Measurements from ENCODE around the gene GPRIN1.
"Not testable (repeated sequence)": the region's sequence is repeated elsewhere in the genome, so short reads cannot be mapped to it uniquely, and the experiment has no call there.

The GPRIN1 gene

GRCh38 chr5:176597417-176598389, 12.3 kb downstream of the GPRIN1 start:
- no peak for DNase-seq (ENCODE audit: low read depth, low spot score)

- DNase-seq (ENCODE audit: low read depth, low spot score), result no peak
Observed at GRCh38 chr5:176596689-176597416, 13.1 kb downstream of the GPRIN1 start.

- no peak for DNase-seq (ENCODE audit: low read depth, low spot score)
Observed at GRCh38 chr5:176596069-176596644, 13.8 kb downstream of the GPRIN1 start.

- DNase-seq (ENCODE audit: low read depth, low spot score), result no peak
Observed at GRCh38 chr5:176595386-176595943, 14.5 kb downstream of the GPRIN1 start.

- no peak for DNase-seq (ENCODE audit: low read depth, low spot score)
Observed at GRCh38 chr5:176594554-176594953, 15.4 kb downstream of the GPRIN1 start.

DNA sequence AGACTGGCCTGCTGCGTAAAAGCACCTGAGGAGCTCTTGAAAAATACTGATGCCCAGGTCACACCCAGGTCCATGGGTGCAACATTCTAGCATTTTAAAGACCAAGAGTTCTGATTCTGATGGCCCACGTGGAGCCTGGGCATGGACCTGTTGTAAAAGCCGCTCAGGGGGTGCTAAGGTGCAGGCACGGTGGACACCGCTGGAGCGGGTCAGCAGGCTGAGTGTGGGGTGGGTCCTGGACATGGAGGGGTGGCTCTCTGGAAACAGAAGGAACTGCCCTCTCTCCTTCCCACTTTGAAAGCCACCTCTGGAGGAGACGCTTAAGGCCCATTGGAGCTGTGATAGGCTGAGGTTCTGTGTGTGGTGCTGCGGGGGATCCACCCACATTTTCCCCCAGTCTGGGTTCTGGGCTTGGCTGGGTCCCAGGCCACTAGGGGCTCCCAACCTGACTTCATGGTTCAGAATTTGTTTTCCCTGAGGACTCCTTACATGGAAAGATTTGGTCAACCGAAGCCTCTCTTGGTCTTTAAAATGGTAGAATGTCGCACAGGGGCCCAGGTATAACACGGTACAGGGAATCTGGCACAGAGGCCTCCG, 16.6 kb downstream of the GPRIN1 start:
- no peak for DNase-seq (ENCODE audit: low read depth, low spot score)

GRCh38 chr5:176592573-176592972, 17.4 kb downstream of the GPRIN1 start:
- DNase-seq (ENCODE audit: low read depth, low spot score), result no peak

DNA sequence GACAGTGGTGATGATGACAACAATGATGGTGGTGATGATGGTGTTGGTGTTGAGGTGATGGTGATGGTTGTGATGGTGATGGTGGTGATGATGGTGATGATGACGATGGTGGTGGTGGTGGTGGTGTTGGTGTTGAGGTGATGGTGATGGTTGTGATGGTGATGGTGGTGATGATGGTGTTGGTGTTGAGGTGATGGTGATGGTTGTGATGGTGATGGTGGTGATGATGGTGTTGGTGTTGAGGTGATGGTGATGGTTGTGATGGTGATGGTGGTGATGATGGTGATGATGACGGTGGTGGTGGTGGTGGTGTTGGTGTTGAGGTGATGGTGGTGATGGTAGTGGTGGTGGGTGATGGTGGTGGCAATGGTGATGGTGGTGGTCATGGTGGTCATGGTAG, 18.3 kb downstream of the GPRIN1 start:
- not testable (repeated sequence) for DNase-seq (ENCODE audit: low read depth, low spot score)

- DNase-seq (ENCODE audit: low read depth, low spot score), result no peak
Observed at GRCh38 chr5:176590035-176590717, 19.8 kb downstream of the GPRIN1 start.

- DNase-seq (ENCODE audit: low read depth, low spot score), result no peak
Observed at GRCh38 chr5:176589039-176589769, 20.8 kb downstream of the GPRIN1 start.

DNA sequence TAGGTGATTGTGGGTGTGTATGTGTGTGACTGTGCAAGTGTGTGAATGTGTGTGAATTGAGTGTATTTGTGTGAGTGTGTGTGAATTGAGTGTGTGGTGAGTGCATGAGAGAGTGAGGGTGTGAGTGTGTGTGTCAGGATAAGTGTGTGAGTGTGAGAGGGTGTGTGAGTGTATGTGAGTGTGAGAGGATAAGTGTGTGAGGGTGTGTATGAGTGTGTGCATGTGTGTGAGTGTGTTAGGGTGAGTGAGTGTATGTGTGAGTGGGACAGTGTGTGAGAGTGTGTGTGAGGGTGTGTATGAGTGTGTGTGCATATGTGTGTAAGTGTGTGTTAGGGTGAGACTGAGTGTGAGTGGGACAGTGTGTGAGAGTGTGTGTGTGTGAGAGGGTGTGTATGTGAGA, 21.7 kb downstream of the GPRIN1 start:
- DNase-seq (ENCODE audit: low read depth, low spot score), result no peak

GRCh38 chr5:176587398-176587797, 22.6 kb downstream of the GPRIN1 start:
- DNase-seq (ENCODE audit: low read depth, low spot score), result no peak

DNA sequence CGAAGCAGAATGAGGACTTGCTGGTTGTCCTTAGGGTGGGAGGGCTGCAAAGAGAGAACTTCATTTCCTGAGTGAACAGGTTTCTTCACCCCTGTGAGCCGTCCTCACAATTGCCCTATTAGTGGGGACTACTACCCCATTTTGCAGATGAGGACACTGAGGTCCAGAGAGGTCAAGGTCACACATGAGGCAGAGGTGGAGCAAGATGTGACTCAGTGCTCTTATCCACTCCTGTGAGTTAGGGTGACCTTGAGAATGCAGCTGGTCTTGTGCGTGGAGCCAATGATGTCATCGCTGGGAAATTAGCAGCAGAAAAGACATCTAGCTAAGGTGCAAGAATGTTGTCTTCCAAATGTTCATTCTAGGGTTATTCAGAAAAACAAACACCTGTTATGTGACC, 26.9 kb downstream of the GPRIN1 start:
- no peak for DNase-seq (ENCODE audit: low read depth, low spot score)

DNA sequence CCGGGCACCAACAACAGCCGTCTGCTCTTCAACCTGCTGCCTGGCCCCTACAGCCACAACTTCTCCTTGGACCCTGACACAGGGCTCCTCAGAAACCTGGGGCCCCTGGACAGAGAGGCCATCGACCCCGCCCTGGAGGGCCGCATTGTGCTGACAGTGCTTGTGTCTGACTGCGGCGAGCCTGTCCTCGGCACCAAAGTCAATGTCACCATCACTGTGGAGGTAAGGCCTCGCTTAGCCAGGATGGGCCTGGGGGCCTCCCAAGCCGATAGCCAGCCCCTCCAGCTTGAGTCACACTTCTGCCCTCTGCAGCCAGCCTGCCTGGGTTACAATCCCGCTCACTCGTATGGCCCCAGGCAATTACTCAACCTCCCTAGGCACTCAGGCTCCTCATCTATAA, 28.6 kb downstream of the GPRIN1 start:
- no peak for DNase-seq (ENCODE audit: low read depth, low spot score)

- DNase-seq (ENCODE audit: low read depth, low spot score), result no peak
Observed at GRCh38 chr5:176579323-176579722, 30.6 kb downstream of the GPRIN1 start.

GRCh38 chr5:176578391-176578808, 31.6 kb downstream of the GPRIN1 start:
- DNase-seq (ENCODE audit: low read depth, low spot score), result peak; percentile 85

- DNase-seq (ENCODE audit: low read depth, low spot score), result no peak
Observed at GRCh38 chr5:176577312-176578176, 32.4 kb downstream of the GPRIN1 start.

DNA sequence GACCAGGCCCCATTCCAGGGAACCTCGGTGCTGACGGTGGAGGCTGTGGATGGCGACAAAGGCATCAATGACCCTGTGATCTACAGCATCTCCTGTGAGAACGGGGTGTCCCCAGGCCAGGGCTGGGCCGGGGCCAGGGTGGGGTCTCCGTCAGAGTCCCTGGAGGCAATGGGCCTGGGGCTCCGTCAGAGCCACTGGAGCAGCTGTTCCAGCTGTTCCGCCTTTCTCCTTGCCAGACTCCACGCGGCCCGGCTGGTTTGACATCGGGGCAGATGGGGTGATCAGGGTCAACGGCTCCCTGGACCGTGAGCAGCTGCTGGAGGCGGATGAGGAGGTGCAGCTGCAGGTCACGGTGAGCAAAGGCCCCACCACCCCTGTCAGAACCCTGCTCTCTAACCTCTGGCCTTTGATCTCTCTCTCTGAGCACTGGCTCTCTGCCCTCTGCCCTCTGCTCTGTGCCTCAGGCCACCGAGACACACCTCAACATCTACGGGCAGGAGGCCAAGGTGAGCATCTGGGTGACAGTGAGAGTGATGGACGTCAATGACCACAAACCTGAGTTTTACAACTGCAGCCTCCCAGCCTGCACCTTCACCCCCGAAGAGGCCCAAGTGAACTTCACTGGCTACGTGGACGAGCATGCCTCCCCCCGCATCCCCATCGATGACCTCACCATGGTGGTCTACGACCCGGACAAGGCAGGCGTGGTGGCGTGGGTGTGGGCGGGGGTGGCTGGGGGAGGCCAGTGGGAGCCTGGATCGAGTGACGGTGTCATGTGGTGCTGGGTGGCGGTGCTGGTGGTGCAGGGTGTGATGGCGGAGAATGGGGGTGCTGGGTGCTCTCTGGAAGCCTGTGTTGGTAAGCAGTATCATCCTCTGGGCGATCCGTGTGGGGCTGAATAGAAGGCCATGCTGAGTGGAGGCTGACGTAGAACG, 34.2 kb downstream of the GPRIN1 start:
- no peak for DNase-seq (ENCODE audit: low read depth, low spot score)
